CD4-positive, alpha-beta T cell treated with Interleukin-12 subunit alpha and Interleukin-12 subunit beta, for 1 hour (primary cell): ENCODE results near the gene LPP.
A peak's percentile ranks its signal among the peaks of the same experiment; 100 is the strongest.

Experiments
- DNase-seq: peaks from one replicate; pipeline ENCODE4 v3.0.0-alpha.2; 2020

LPP gene

GRCh38 chr3:188778091-188778852 is 624.3 kb downstream of the LPP start:
- DNase-seq = no peak

DNA sequence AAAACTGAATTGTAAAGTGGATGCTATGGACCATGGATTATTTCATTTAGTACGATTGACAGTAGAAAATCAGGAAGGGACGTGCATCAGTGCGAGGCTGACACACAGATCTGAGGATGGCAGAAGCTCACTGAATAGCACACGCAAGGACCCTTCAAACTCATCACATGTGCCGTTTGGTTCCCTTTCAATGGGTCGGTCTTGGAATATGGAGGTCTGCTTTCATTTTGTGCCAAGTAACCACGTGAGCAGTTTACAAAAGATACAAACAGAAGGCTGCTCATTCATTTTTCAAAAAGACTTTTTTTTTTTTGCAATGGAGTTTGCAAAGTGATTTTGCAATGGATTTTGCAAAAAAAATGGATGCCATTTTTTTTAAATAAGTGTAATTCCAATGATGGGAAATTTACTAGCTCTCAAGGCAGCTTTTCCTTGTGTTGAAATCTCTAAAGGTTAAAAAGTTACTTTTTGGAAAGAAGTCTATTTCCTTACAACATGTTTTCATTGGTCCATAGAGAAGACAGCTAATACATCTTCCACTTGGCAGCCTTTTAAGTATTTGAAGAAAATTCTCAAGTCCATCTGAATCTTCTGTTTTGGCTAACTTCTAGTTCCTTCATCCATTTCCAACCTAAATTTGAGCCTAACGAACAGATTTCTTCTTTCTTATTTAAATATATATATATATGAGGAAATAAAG is 625.5 kb downstream of the LPP start:
- no peak for DNase-seq

DNA sequence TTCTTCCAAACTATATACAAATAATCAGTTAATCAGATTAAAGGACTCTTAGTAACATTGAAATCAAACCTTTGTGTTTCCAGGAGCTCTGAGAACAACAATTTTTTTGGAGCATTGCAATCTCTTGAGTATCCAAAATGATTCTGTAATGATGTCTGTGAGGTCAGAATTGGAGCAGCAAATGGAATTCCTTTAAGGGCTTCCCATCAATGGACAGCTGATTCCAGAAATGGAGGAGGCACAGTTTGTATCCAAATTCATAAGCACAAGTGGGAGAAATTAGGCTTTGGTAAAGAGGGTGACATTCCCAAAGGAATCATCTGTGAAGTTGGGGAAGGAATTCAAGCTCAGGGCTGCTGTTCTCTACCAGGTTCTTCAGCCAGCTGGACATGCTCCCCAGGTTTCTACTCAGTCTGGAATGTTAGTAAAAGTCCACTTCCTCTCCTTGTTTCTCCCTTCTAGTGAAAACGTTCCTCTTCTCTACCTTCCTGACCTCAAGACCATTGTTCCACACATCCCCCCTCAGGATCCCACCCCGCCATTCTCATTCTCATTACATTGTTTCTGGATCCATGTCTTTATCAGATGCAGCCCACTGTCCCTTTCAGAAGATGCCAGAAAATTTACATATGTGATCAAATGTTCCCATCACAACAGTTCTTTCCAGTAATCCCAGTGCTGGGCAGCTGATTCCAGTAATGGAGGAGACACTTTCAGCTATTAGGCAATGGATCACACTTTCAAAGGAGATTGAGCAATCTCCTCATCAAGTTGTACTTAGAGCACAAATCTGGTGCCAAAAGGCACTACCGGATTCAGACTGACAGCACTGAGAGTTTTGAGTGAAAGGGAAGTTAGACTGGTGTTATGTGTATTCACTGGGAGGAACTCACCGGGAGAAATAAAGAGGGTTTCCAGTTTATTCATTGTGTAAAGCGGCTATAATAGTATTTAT is 626.5 kb downstream of the LPP start:
- DNase-seq = no peak

DNA sequence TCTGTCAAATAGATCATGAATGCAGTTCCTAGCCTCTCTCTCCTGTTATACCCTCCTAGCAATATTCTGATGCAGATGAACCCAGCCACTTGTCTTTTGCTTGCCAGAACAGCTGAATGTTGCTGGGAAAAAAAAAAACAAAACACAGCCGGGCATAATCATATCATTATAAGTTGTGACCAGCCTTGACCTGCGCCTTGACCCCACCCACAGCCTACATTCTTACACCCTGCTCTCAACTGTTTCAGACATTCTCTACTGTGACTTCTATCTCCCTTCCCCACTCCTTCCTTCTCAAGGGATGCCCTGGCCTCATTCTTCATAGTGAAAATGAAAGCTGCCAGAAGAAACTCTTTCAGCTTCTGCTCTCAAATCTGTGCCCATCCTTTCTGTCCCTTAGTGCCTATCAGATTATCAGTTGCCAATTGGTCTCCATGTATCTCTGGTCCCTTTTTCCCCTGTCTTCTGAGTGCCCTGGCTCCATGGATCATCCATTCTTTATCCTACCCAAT is 628.7 kb downstream of the LPP start:
- no peak for DNase-seq

DNA sequence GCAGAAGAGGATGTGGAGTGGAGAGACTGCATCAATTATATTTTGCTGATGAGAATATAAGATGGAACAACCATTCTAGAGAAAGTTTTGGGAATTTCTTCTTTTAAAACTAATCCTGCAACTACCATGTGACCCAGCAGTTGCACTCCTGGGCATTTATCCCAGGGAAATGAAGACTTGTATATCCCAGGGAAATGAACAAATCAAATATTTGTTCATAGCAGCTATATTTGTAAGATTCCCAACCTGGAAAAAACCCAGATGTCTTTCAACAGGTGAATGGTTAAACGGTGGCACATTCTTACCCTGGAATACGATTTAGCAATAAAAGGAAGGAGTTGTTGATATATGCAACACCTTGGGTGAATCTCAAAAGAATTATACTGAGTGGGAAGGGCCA is 632.5 kb downstream of the LPP start:
- no peak for DNase-seq

- peak; percentile 29 for DNase-seq
Measured at GRCh38 chr3:188788621-188789081, 634.7 kb downstream of the LPP start.

DNA sequence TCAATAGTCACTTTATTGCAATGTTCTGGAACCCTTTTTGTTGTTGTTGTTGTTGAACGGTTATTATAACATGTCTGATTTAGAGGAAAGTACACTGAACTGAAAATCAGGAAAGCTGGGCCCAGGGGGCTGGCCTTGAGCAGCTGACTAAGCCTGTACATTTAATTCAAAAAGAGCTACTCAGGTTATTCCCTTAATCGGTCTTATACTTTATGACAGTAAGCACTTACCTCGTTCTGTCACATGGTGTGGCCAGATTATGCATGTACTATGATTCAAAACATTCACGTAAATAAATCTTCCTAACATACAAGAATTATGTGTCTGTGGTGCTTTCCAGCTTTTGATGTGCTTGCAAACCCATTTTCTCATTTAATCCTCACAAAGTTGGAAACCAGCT is 635.3 kb downstream of the LPP start:
- DNase-seq = no peak

GRCh38 chr3:188791311-188791710 is 637.4 kb downstream of the LPP start:
- no peak for DNase-seq

- no peak for DNase-seq
Measured at GRCh38 chr3:188792793-188793192, 638.8 kb downstream of the LPP start.

GRCh38 chr3:188796122-188796631 is 642.2 kb downstream of the LPP start:
- DNase-seq = no peak

GRCh38 chr3:188797045-188797444 is 643.1 kb downstream of the LPP start:
- no peak for DNase-seq

GRCh38 chr3:188798556-188799145 is 644.7 kb downstream of the LPP start:
- DNase-seq = no peak

DNA sequence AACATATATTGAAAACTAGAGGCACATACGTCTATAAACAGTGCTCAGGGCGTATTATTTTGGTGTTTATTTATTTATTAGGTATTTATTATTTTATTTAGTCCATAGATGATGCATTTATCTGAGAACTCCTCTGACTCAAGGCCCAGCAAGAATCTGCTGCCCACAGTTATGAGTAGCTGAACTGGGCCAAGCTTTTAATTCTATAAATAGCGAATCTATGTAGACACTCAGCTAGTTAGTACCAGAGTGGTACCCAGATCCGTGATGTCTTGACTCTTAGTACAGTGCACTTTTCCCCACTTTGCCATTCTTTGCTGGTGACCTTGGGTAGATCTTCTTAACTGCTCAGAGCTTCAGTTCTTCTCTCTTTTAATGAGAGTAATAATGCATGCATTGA is 647.4 kb downstream of the LPP start:
- DNase-seq = no peak

GRCh38 chr3:188802645-188803044 is 648.7 kb downstream of the LPP start:
- no peak for DNase-seq

DNA sequence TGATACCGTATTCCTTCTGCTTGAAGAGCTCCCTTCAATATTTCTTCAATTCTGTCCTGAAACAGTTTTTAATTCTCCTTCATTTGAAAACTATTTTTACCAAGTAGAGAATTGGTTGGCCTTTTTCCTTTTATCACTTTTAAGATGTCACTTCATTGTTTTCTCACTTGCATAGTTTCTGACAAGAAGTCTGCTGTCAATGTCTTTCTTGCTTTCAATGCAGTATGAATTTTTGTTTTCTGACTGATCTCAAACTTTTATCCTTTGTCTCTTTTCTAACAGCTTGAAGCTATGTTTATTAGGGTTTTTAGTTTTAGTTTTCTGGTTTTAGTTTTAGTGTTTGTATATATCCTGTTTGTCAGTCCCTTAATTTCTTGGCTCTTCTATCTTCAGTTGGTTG is 653.0 kb downstream of the LPP start:
- DNase-seq = no peak

- no peak for DNase-seq
Measured at GRCh38 chr3:188812198-188812597, 658.2 kb downstream of the LPP start.

DNA sequence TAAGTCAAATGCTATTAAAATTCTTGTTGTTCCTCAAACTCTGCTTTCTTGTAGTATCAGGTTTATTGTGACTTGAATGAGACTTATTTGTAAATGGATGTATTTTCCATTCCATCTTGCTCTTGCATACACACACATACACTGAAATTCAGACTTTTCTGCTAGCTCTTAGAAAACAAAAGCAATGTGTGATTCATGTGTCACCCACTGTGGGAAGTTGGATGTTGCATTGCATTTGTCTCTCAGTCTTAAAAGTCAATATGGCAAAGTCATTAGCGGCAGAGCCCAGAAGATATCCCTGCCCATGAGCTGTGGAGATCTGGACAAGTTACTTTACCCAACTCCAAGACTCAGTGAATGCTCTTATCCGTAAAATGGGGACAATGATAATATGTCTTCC is 660.6 kb downstream of the LPP start:
- DNase-seq = no peak

DNA sequence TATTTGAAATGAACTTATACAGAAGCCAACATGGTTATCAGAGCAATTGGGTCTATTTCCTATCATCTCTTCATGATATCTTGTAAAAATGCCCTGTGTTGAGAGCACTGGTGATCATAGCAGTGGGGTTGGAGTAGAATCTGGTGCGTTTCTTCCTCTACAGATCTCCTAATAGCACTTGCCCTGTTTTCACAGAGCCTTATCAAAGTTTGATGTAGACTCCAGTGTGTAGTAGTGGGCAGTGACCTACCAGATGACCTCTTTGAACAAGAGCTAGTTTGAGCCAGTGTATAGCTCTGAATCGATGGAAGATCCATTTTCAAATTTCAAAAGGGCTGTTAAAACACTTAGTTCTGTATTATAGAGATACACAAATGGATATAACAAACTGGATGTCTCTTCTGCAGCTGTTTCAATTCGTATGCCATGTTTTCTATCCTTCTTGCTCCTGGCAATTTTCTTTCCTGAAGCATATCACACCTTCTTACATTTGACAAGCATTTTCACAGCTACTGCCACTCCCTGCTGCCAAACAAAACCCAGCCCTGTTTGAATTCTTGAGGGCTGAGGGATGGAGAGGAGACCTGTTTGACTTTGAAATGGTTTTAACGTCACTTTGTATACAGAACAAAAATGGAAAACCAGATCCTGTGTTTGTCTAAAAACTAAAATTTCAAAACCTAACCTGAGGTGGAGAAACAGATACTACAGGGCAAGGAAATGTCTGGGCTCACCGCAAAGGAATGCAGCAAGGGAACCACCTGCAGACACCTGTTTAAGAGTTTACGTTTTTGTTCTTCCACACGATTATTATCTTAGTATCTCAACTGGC is 663.4 kb downstream of the LPP start:
- no peak for DNase-seq

GRCh38 chr3:188817935-188818269 is 663.9 kb downstream of the LPP start:
- no peak for DNase-seq

- DNase-seq = no peak
Measured at GRCh38 chr3:188818282-188818681, 664.3 kb downstream of the LPP start.

- DNase-seq = no peak
Measured at GRCh38 chr3:188819939-188820338, 666.0 kb downstream of the LPP start.

- peak; percentile 3 for DNase-seq
Measured at GRCh38 chr3:188822004-188822403, 668.0 kb downstream of the LPP start.
